Left cardiac atrium (tissue), 4 donors: ENCODE results near the gene ZYG11A. TPM values are rescaled to one million over a fixed set of nuclear protein-coding genes. Genes with fewer than 3 reads are reported as not detected.

ENCODE experiments used
- ATAC-seq, 2 donors: fragments of 200-7000 bp; cut with Tn5 transposase; one replicate each; pipeline ENCODE4 v1.9.1; 2020; ENCODE audit warnings: mild to moderate bottlenecking in 2 of 2, moderate library complexity in 2 of 2
- DNase-seq: peaks from one replicate; pipeline ENCODE4 v3.0.0-alpha.2; 2020
- intact Hi-C, 2 donors: fragments of 100-400 bp; cut with DNase I; formaldehyde crosslinking; loops; one replicate each; pipeline versions ENCODE4 v1.14.1 to v1.15.1; 2022 to 2023
- total RNA-seq, 2 donors: library from RNA; stranded (reverse); fragmentation: NEBNext Ultra II Directional; extraction: Animal tissue kit (Norgen Biotek cat#: 25700); gene quantifications; one replicate each; pipeline ENCODE4 v1.2.1, GENCODE V29; 2021
- donor health status: DM: no; HTN: yes; CAD: no.
- donor health status: DM: no; HTN: yes; CAD: no; lungs with severe emphysema.
- donor health status: DM: yes; HTN: yes; CAD: no.
- donor health status: Dilated cardiomyopathy.

Gene ZYG11A
- total RNA-seq, 2 donors from 2014 or later, result not detected

DNA sequence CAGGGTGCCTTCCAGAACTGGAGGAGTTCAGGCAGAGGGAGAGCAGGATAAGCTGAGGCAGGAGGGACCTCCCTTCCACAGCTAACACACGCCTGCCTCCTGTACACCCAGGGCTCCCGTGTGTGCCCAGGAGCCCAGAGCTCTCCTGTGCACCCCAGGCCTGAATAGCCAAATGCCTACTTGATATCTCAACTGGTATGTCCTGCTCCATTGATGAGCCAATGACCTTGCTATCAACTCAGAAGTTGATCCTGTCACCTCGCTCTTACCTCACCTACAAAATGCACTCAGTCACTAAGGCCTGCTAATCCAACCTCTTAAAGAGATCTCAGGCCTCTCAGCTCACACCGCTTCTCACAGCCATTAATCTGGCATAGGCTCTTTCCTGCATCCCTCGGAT, 71.9 kb downstream of the ZYG11A start:
- intact Hi-C loops, result no loop called here
- DNase-seq, result no peak
- no peak for ATAC-seq

DNA sequence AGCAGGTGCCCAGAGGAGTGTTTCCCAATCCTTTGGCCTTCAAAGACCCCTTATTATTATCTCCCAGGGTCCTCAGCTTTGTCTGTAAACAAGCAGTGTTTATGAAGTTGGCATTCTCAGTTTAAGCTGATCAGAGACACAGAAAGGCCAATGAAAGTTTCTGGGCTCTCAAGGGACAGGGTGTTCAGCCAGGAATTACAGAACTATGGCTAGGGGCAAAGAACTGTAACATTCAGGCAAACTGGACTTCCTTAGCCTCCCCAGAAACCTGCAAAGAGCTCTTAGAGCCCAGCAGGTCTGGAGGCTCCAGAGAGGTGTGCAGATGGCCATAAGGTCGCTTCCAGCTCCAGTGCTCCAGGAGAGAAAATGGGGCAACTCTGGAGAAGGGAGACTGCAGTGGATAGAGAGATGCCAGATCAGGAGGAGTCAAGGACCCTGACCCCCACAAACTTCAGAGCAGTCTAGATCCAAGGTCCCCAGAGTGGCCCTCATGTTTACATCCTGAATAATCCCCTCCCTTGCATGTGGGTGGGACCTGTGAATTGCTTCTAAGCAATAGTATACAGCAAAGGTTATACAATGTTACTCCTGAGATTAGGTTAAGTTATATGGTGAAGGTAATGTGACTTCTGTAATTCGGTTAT, 72.8 kb downstream of the ZYG11A start:
- DNase-seq, result no peak
- intact Hi-C loops, result no loop called here
- peak in 1 of 2 donors; percentile 35 for ATAC-seq

- intact Hi-C loops, result no loop called here
- no peak for ATAC-seq
- DNase-seq, result no peak
Observed at GRCh38 chr1:52915855-52916220, 73.3 kb downstream of the ZYG11A start.

- peak; percentile 26 for DNase-seq
- ATAC-seq, result peak in 1 of 2 donors; percentile 4
Observed at GRCh38 chr1:52916241-52916975, 73.8 kb downstream of the ZYG11A start.

GRCh38 chr1:52917156-52917555, 74.6 kb downstream of the ZYG11A start:
- DNase-seq (peak; percentile 47), ATAC-seq (peak in 1 of 2 donors; percentile 19)
- intact Hi-C loops, result no loop called here

More at GRCh38 chr1:52916241-52916975, 73.8 kb downstream of the ZYG11A start:
- intact Hi-C loops, result no loop called here

GRCh38 chr1:52917581-52917980, 75.0 kb downstream of the ZYG11A start:
- intact Hi-C loops, result no loop called here
- no peak for ATAC-seq
- DNase-seq, result no peak

GRCh38 chr1:52918201-52918600, 75.6 kb downstream of the ZYG11A start:
- intact Hi-C loops, result no loop called here
- DNase-seq (no peak), ATAC-seq (no peak)

DNA sequence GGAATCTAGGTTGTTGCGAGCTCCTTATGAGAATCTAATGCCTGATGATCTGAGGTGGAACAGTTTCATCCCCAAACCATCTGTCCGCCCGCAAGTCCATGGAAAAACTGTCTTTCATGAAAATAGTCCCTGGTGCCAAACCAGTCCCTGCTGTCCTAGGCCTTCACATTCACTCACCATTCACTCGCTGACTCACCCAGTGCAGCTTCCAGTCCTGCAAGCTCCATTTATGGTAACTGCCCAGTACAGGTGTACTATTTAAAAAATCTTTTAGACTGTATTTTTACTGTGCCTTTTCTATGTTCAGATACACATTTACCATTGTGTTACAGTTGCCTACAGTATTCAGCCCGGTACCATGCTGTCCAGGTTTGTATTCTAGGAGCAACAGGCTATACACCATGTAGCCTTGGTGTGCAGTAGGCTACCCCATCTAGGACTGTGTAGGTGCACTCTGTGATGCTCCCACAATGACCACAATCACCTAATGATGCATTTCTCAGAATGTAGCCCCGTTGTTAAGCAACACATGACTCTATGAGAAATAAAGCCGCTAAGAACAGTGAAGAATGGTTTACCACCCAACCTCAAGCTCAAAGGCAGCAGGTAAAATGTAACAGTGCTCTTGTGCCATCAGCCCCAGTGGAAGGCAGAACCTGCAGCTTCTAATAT, 76.6 kb downstream of the ZYG11A start:
- intact Hi-C loops, result no loop called here
- ATAC-seq, result no peak
- DNase-seq, result no peak

GRCh38 chr1:52919723-52920483, 77.3 kb downstream of the ZYG11A start:
- DNase-seq, result no peak
- intact Hi-C loops, result loop anchor here in 1 of 2 donors (10.0 kb wide), 2 partner anchors 125 to 225 kb away; partner anchors contain the start of gene COA7
- ATAC-seq, result no peak

GRCh38 chr1:52920791-52921291, 78.3 kb downstream of the ZYG11A start:
- peak; percentile 84 to 86 for ATAC-seq
- peak; percentile 36 for DNase-seq
- intact Hi-C loops, result loop anchor here in 1 of 2 donors (10.0 kb wide), 2 partner anchors 124 to 226 kb away; partner anchors contain the start of gene COA7

- DNase-seq (no peak), ATAC-seq (no peak)
- intact Hi-C loops, result loop anchor here in 1 of 2 donors (10.0 kb wide), 2 partner anchors 119 to 231 kb away; partner anchors contain the start of gene COA7
Observed at GRCh38 chr1:52925571-52926005, 83.0 kb downstream of the ZYG11A start.

DNA sequence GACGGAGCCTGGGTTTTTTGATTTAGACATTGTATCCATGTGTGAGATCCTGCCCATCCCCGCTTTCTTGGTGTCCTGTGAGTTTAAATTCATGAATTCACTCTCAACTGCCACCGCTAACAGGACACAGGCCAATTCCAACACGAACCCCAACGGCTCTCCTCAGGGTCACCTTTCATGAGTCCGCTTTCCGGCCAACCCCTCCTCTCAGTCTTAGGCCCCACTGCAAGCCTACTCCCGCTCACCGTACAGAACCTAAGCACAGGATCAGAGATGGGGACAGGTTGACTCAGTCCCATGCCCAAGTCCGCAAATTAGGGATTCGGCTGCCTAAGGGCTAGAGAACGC, 84.3 kb downstream of the ZYG11A start:
- intact Hi-C loops, result loop anchor here in 1 of 2 donors (10.0 kb wide), 2 partner anchors 118 to 232 kb away; partner anchors contain the start of gene COA7
- peak in 1 of 2 donors; percentile 58 for ATAC-seq
- DNase-seq, result no peak

DNA sequence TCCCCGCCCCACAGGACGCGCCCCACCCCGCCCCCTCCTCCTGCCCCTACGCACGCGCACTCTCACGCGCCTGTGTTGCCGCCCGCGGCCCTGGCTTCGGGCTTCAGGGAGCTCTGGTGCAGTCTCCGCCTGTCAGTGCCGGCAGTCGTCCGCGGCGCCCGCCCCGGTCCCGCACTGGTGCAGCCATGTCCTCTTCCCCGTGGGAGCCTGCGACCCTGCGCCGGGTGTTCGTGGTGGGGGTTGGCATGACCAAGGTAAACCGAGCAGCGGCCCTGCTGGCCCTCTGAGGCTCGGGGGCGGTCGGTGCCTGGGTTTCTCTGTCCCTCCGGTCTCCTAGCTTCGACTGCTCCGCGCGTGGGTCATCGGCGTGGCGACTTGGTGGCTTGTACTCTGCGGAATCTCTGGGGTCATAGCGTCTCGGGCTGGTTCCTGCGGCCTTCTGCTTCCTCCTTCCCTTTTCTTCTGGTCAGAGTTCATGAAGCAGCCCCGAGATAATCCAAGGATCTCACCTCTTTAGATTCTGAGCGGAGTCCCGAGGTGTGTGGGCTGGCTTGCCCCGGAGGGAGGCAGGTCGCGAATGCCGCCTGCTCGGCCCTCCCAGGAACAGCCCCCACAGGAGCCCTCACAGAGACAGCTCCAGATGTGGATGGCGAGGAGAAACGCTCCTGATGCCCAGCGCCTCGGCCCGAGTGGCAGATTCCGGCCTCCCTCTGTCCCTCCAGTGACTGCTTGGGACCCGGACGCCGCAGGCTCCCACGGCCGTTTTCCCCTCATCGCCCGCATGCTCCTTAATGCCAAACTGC, 84.9 kb downstream of the ZYG11A start, which contains the start of gene SCP2:
SCP2 (plus strand) TSS at position 65 of the 803 bp plus-strand sequence; CDS start at position 186, 121 bp downstream.
- peak; percentile 96 to 98 for ATAC-seq
- intact Hi-C loops, result loop anchor here in 1 of 2 donors (10.0 kb wide), 2 partner anchors 117 to 233 kb away; partner anchors contain the start of gene COA7
- DNase-seq, result peak; percentile 88

DNA sequence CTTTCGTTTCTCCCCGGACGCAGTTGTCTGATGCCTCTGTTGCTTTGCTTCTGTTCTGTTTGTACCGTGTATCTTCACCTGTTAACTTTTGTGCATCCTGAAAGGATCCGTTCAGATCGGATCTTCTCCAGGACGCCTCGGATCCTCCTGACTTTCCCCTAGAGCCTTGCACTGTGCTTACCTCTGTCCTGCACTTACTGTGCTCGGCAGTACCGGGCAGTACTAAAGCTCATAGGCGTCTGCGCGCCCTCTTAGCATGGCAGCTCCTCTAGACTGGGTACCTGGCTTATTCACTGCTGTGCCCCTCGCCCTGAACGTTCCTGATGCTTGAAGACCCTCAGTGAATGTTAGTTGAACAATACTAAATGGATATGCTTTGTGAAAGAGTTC, 85.5 kb downstream of the ZYG11A start:
- peak; percentile 9 to 57 for ATAC-seq
- intact Hi-C loops, result loop anchor here in 1 of 2 donors (10.0 kb wide), 2 partner anchors 117 to 233 kb away; partner anchors contain the start of gene COA7
- no peak for DNase-seq

DNA sequence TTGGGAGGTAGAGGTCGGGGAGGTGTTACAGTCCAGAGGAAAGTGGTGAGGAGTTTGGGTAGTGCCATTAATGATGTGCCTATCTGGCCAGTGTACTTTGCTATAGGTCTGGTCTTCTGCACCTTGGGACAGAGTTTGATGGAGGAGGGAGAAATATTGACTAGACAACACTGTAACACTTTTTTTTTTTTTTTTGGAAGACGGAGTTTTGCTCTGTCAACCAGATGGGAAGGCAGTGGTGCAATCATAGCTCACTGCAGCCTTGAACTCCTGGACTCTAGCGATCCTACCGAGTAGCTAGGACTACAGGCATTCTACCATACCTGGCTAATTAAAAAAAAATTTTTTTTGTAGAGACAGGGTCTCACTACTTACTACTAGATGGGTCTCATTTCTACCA, 86.5 kb downstream of the ZYG11A start:
- DNase-seq, result no peak
- no peak for ATAC-seq
- intact Hi-C loops, result loop anchor here in 1 of 2 donors (10.0 kb wide), 2 partner anchors 116 to 234 kb away; partner anchors contain the start of gene COA7

- ATAC-seq, result no peak
- intact Hi-C loops, result no loop called here
- DNase-seq, result no peak
Observed at GRCh38 chr1:52937433-52938182, 95.0 kb downstream of the ZYG11A start.

DNA sequence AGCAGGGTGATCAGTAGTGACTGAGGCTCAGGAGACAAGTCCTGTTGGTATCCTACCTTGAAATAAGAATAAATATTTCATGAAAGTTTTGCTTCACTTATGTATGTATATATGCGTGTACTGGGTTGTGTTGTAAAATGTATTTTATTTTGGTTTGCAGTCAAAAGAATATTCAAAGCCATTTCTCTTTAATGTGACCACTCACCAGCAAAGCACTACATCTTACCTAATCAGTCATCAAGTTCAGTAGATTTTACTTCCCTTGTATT, 95.6 kb downstream of the ZYG11A start:
- intact Hi-C loops, result no loop called here
- no peak for ATAC-seq
- DNase-seq, result no peak
